ENCODE results near the gene ULBP1.
"Not testable (repeated sequence)": the region's sequence is repeated elsewhere in the genome, so short reads cannot be mapped to it uniquely, and the experiment has no call there.

ULBP1 gene

DNA sequence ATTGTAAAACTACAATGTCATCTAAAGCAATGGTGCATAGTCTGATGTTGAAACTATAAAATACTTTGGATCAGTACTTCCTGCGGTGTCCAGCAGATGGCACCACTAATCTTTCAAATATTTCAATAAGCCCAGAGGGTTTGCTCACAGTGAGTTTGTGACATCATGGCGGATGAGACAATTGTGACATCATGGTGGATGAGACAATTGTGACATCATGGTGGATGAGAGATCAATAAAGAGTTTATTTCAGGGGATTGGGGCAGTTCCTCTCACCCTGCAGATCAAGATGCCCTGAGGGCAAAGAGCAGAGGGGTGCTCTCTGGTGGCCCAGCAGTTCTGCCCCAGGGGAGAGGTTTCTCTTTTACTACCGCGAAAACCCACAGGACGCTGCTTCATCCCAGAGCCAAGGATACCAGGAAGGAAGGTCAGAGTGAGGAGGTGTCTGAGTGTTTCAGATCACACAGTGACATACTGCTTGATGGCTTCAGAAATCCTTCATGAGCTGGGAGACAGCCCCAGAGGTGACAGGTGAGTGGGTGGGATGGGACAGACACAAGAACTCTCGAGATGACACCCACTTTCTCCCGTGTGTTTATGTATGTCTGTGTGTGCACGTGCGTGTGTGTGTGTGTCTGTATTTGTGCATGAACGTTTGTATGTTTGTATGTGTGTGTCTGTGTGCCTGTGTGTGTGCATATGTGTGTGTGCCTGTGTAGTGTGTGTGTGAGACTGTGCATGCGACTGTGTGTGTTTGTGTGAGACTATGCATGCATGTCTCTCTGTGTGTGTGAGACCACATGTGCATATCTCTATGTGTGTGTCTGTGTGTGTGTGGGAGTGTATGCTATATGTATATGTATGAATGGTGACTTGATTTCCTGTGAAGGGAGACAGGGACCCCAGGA is 29.2 kb upstream of the ULBP1 start:
- H3K4me3 ChIP-seq (ENCODE audit: control insufficient read depth, low read depth, low read length) = no peak overlapping the region
- peak; percentile 37 for DNase-seq (ENCODE audit: low read depth)
- TF ChIP-seq, protein P1, sequence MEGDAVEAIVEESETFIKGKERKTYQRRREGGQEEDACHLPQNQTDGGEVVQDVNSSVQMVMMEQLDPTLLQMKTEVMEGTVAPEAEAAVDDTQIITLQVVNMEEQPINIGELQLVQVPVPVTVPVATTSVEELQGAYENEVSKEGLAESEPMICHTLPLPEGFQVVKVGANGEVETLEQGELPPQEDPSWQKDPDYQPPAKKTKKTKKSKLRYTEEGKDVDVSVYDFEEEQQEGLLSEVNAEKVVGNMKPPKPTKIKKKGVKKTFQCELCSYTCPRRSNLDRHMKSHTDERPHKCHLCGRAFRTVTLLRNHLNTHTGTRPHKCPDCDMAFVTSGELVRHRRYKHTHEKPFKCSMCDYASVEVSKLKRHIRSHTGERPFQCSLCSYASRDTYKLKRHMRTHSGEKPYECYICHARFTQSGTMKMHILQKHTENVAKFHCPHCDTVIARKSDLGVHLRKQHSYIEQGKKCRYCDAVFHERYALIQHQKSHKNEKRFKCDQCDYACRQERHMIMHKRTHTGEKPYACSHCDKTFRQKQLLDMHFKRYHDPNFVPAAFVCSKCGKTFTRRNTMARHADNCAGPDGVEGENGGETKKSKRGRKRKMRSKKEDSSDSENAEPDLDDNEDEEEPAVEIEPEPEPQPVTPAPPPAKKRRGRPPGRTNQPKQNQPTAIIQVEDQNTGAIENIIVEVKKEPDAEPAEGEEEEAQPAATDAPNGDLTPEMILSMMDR (IDR thresholded peaks at IDR 0.05; ENCODE audit: control insufficient read depth, insufficient read depth, low read depth, low read length, missing control alignments) = peak; percentile 56

DNA sequence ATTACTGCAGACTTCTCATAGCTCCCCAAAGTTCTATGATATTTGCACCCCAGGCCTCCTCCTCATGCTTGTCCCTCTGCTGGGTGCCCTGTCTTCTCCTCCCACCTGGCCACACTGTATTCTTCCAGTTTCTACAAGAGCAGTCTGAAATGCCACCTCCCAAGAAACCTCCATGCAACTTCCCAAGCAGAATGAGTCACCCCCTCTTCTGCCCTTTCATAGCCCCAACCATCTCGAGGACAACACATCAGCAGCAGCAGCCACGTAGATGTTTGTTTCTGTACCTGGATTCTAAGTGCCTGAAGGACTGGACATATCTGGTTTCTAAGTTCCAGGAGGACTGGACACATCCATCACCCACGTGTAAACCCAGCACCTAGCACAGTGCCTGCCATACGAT is 28.5 kb upstream of the ULBP1 start:
- no peak overlapping the region for H3K4me3 ChIP-seq (ENCODE audit: control insufficient read depth, low read depth, low read length)
- DNase-seq (ENCODE audit: low read depth) = no peak
- TF ChIP-seq, protein P1 (IDR thresholded peaks at IDR 0.05; ENCODE audit: control insufficient read depth, insufficient read depth, low read depth, low read length, missing control alignments) = no peak

DNA sequence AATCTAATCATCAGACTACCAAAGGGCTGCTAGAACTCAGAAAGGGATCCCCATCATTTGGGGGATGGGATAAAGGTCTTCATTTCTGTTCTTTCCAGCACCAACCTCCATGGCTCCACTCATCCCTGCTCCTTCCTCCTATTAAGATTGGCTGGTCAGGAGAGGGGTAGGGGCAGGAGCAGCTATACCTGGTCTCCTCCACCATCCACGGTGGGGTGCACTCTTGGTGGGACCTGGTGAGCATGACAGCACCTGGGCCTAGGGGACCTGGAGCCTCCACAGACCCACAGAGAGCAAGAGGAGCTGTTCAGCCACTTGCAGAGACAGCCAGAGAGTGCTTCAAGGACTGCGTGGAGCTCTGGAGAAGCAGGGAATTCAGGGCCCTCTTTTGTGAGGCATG is 28.1 kb upstream of the ULBP1 start:
- TF ChIP-seq, protein P1 (IDR thresholded peaks at IDR 0.05; ENCODE audit: control insufficient read depth, insufficient read depth, low read depth, low read length, missing control alignments) = no peak
- no peak for DNase-seq (ENCODE audit: low read depth)
- no peak overlapping the region for H3K4me3 ChIP-seq (ENCODE audit: control insufficient read depth, low read depth, low read length)

DNA sequence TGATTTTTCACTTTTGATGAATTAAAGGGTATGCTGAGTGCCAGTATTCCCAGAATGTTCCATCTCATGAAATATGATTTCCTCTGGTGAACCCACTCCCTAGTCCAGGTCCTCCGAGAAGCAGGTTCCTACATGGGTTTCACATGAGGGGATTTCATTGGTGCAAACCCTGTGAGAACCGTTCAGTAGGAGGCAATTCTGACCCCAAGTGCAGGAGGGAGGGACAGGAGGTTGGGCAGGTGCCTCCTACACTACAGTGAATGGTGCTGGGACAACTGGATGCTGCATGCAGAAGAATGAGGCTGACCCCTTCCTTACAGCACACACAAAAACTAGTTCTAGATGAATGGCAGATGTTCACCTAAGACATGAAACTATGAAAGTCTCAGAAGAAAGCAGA is 27.0 kb upstream of the ULBP1 start:
- no peak for DNase-seq (ENCODE audit: low read depth)
- no peak overlapping the region for H3K4me3 ChIP-seq (ENCODE audit: control insufficient read depth, low read depth, low read length)
- TF ChIP-seq, protein P1 (IDR thresholded peaks at IDR 0.05; ENCODE audit: control insufficient read depth, insufficient read depth, low read depth, low read length, missing control alignments) = no peak

DNA sequence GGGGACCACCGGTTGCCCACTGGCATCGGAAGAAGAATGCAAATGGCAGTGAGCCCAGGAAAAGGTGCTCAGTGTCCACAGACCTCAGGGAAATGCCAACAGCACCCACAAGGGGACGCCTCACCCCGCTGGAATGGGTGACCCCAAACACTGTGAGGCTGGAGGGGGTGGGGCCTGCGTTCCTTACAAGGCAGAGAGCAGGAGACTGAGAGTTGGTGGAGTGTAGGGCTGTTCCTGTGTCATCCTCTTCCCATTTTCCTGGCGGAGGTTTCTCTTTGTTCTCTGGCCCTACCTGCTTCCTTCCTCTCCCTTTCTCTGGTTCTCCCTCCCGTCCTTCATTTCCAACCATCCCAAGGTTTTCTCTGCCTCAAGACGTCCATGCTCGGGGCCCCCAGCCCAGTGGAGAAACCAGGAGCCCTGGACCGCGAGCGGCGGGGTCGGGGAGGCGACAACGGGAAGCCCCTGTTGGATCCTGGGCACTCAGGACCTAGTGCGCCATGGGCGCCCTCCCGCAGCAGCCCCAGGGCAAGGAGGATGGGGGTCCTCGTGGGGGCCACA is 25.7 kb upstream of the ULBP1 start:
- H3K4me3 ChIP-seq (ENCODE audit: control insufficient read depth, low read depth, low read length) = peak overlapping the region; percentile 56
- not testable (repeated sequence) for DNase-seq (ENCODE audit: low read depth)

DNA sequence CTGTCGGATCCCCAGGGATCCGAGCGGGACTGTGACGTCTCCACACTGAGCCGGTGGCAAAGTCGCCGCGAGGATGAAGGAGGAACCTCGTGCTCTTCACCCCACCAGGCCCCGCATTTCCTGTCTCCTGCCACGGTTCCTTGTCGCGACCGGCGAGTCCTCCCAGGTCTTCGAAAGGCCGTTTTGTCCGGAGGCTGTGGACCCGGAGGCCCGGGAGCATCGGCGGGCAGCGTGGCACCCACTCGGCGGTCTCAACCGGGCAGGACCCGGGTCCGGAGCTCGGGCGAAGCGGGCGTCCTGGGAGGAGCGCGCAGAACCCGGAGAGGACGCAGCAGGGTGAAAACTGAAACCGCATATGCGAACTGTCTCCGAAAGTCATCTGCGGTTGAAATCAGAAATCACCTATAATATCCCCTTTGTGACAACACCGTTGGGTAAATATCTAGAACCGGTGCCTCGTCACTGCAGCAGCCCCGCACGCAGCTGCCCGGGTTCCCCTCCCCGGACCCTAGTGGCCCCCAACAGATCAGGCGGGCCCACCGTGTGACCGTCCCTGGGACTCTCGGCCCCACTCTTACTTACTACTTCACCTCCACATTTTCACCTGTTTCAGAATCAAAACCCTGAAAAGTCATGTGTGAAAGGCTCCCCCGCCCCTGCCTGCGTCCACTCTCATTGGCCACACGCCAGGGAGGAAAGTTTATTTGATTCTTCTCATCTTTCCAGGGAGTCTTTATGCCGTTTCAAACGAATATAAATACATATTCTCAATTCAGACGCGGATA is 25.0 kb upstream of the ULBP1 start:
- no peak for DNase-seq (ENCODE audit: low read depth)
- TF ChIP-seq, protein P1 (IDR thresholded peaks at IDR 0.05; ENCODE audit: control insufficient read depth, insufficient read depth, low read depth, low read length, missing control alignments) = no peak

DNA sequence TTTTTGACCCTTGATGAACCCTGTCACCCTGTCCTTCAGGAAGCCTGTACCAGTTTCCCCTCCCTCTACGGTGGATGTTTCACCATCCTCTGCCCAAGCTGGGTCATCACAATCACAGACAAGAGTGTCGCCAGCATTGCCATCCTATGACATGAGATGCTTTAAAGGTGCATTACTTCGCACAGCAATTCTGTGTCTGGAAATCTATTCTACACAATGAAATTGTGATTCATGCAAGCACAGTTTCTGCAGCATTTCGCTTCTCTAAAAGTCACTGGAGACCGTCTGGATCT is 24.4 kb upstream of the ULBP1 start:
- DNase-seq (ENCODE audit: low read depth) = no peak
- H3K4me3 ChIP-seq (ENCODE audit: control insufficient read depth, low read depth, low read length) = no peak overlapping the region
- TF ChIP-seq, protein P1 (IDR thresholded peaks at IDR 0.05; ENCODE audit: control insufficient read depth, insufficient read depth, low read depth, low read length, missing control alignments) = no peak

More for the DNA sequence above, 25.0 kb upstream of the ULBP1 start:
- peak overlapping the region; percentile 56 for H3K4me3 ChIP-seq (ENCODE audit: control insufficient read depth, low read depth, low read length)

Data from AG09309 (cell line).